GM12892 (cell line): ENCODE data around the gene OR10H2.

ENCODE experiments used
- POLR2A ChIP-seq: IDR thresholded peaks from 2 replicates; pipeline ENCODE4 v1.6.1; 2011; ENCODE audit warnings: low read depth, low read length, control low read depth
- POLR2AphosphoS5 ChIP-seq: IDR thresholded peaks from 2 replicates; pipeline ENCODE4 v1.6.1; 2011; ENCODE audit warnings: low read depth, low read length, control low read depth

- TF ChIP-seq POLR2A: no peak
- TF ChIP-seq POLR2AphosphoS5: no peak
Measured at GRCh38 chr19:15759962-15760565, 32.2 kb downstream of the OR10H2 start.
